Measurements from ENCODE around the gene TRPC1. TPM values are rescaled to one million over a fixed set of nuclear protein-coding genes. Genes with fewer than 3 reads are reported as not detected.
"Not testable (repeated sequence)": the region's sequence is repeated elsewhere in the genome, so short reads cannot be mapped to it uniquely, and the experiment has no call there.

TRPC1 gene
- total RNA-seq, 1 donor from 2014 or later, result 19.2 TPM

DNA sequence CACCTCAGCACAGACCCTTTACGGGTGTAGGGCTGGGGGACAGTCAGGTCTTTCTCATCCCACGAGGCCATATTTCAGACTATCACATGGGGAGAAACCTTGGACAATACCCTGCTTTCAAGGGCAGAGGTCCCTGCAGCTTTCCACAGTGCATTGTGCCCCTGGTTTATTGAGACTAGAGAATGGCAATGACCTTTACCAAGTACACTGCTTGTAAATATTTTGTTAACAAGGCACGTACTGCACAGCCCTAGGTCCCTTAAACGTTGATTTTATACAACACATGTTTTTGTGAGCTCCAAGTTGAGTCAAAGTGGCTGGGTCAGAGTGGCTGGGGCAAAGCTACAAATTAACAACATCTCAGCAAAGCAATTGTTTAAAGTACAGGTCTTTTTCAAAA, 28.8 kb downstream of the TRPC1 start:
- H3K27me3 Mint-ChIP-seq (ENCODE audit: low read depth, unreplicated experiment); H3K36me3 ChIP-seq (ENCODE audit: insufficient read depth, low read length); H3K27ac ChIP-seq (ENCODE audit: low read depth, low read length); H3K9me3 Mint-ChIP-seq (ENCODE audit: unreplicated experiment); H3K4me2 ChIP-seq (ENCODE audit: low read length); H3K27ac Mint-ChIP-seq (ENCODE audit: unreplicated experiment); DNase-seq (ENCODE audit: low read depth); FAIRE-seq; H4K20me1 ChIP-seq (ENCODE audit: insufficient read depth, low read length); H3K4me3 ChIP-seq (ENCODE audit: insufficient read depth, low read depth, low read length); H3K4me3 Mint-ChIP-seq (ENCODE audit: unreplicated experiment); H3K9ac ChIP-seq (ENCODE audit: low read length); H3K4me1 ChIP-seq (ENCODE audit: insufficient read depth, low read length); H2AFZ ChIP-seq (ENCODE audit: low read depth, low read length); H3K79me2 ChIP-seq (ENCODE audit: insufficient read depth, low read length); H3K27me3 ChIP-seq (ENCODE audit: insufficient read depth, low read length); H3K4me1 Mint-ChIP-seq (ENCODE audit: low read depth, unreplicated experiment); H3K9me3 ChIP-seq (ENCODE audit: insufficient read depth, low read depth, low read length): not testable (repeated sequence)
- peaks cover 15% of the 10 kb centered on the region for H3K36me3 Mint-ChIP-seq (ENCODE audit: low read depth, unreplicated experiment)

DNA sequence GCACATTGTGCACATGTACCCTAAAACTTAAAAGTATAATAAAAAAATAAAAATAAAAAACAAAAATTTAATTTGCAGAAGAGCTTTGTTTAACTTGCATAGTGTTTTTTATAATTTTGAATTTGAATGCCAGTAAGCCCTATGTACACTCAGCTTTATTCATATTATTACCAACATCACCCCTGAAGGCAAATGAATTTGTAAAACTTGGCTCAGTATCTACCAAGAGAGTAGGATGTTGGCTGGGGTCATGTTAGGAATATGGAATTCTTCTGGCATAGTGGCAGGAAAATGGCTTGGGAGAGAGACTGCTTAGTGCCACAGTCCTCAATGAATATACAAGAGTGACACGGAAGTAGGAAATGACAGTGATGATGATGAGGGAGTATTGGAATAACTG, 30.7 kb downstream of the TRPC1 start:
- Histone ChIP-seq H3K27me3 (ENCODE audit: insufficient read depth, low read length) (no peaks in the 10 kb centered on the region), H4K20me1 (ENCODE audit: insufficient read depth, low read length) (no peaks in the 10 kb centered on the region), H3K4me3 (ENCODE audit: insufficient read depth, low read depth, low read length) (no peak overlapping the region), H3K36me3 (ENCODE audit: insufficient read depth, low read length) (no peaks in the 10 kb centered on the region), H2AFZ (ENCODE audit: low read depth, low read length) (no peak overlapping the region), H3K79me2 (ENCODE audit: insufficient read depth, low read length) (no peaks in the 10 kb centered on the region), H3K9ac (ENCODE audit: low read length) (no peak overlapping the region), H3K4me2 (ENCODE audit: low read length) (no peak overlapping the region), H3K9me3 (ENCODE audit: insufficient read depth, low read depth, low read length) (no peaks in the 10 kb centered on the region), H3K27ac (ENCODE audit: low read depth, low read length) (no peak overlapping the region), H3K4me1 (ENCODE audit: insufficient read depth, low read length) (no peaks in the 10 kb centered on the region)
- Mint-ChIP-seq H3K27me3 (ENCODE audit: low read depth, unreplicated experiment) (no peaks in the 10 kb centered on the region), H3K4me3 (ENCODE audit: unreplicated experiment) (no peak overlapping the region), H3K9me3 (ENCODE audit: unreplicated experiment) (peaks cover 8% of the 10 kb centered on the region), H3K4me1 (ENCODE audit: low read depth, unreplicated experiment) (no peaks in the 10 kb centered on the region), H3K36me3 (ENCODE audit: low read depth, unreplicated experiment) (peaks cover 14% of the 10 kb centered on the region), H3K27ac (ENCODE audit: unreplicated experiment) (no peak overlapping the region)
- FAIRE-seq (no peak), DNase-seq (ENCODE audit: low read depth) (no peak)
- TF ChIP-seq EZH2 (IDR thresholded peaks at IDR 0.05; ENCODE audit: insufficient read depth, low read length), result no peak
- TF ChIP-seq, protein P1, sequence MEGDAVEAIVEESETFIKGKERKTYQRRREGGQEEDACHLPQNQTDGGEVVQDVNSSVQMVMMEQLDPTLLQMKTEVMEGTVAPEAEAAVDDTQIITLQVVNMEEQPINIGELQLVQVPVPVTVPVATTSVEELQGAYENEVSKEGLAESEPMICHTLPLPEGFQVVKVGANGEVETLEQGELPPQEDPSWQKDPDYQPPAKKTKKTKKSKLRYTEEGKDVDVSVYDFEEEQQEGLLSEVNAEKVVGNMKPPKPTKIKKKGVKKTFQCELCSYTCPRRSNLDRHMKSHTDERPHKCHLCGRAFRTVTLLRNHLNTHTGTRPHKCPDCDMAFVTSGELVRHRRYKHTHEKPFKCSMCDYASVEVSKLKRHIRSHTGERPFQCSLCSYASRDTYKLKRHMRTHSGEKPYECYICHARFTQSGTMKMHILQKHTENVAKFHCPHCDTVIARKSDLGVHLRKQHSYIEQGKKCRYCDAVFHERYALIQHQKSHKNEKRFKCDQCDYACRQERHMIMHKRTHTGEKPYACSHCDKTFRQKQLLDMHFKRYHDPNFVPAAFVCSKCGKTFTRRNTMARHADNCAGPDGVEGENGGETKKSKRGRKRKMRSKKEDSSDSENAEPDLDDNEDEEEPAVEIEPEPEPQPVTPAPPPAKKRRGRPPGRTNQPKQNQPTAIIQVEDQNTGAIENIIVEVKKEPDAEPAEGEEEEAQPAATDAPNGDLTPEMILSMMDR (IDR thresholded peaks at IDR 0.05; ENCODE audit: insufficient read depth, low read depth, low read length), result no peak

DNA sequence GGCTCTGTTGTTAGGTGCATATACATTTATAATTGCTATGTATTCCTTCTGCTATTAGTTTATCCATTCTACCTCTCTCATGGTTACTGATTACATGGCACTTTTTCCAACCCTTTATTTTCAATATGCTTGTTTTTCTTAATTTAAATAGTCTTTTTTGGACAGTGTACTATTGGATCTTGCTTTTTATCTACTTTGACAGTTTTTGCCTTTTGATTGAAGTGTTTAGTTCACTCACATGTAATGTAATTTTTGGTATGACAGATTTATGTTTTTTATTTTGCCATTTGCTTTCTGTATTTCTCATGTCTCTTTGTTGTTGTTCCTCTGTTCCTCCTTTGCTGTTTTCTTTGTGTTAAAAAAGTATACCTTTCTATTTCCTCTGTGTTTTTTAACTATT, 44.5 kb downstream of the TRPC1 start:
- H3K27me3 Mint-ChIP-seq (ENCODE audit: low read depth, unreplicated experiment), result no peaks in the 10 kb centered on the region

More for the DNA sequence above, 44.5 kb downstream of the TRPC1 start:
- Histone ChIP-seq H3K9ac (ENCODE audit: low read length) (no peak overlapping the region), H3K79me2 (ENCODE audit: insufficient read depth, low read length) (no peaks in the 10 kb centered on the region), H4K20me1 (ENCODE audit: insufficient read depth, low read length) (no peaks in the 10 kb centered on the region), H3K27me3 (ENCODE audit: insufficient read depth, low read length) (no peaks in the 10 kb centered on the region), H3K4me3 (ENCODE audit: insufficient read depth, low read depth, low read length) (no peak overlapping the region), H3K4me2 (ENCODE audit: low read length) (no peak overlapping the region), H3K36me3 (ENCODE audit: insufficient read depth, low read length) (peaks cover 2% of the 10 kb centered on the region), H2AFZ (ENCODE audit: low read depth, low read length) (no peak overlapping the region), H3K27ac (ENCODE audit: low read depth, low read length) (no peak overlapping the region), H3K4me1 (ENCODE audit: insufficient read depth, low read length) (no peaks in the 10 kb centered on the region), H3K9me3 (ENCODE audit: insufficient read depth, low read depth, low read length) (no peaks in the 10 kb centered on the region)
- Mint-ChIP-seq H3K4me3 (ENCODE audit: unreplicated experiment) (no peak overlapping the region), H3K9me3 (ENCODE audit: unreplicated experiment) (no peaks in the 10 kb centered on the region), H3K4me1 (ENCODE audit: low read depth, unreplicated experiment) (peaks cover 3% of the 10 kb centered on the region), H3K36me3 (ENCODE audit: low read depth, unreplicated experiment) (peaks cover 8% of the 10 kb centered on the region), H3K27ac (ENCODE audit: unreplicated experiment) (no peak overlapping the region)
- FAIRE-seq (no peak), DNase-seq (ENCODE audit: low read depth) (no peak)
- TF ChIP-seq EZH2 (IDR thresholded peaks at IDR 0.05; ENCODE audit: insufficient read depth, low read length), result no peak
- TF ChIP-seq, protein P1 (IDR thresholded peaks at IDR 0.05; ENCODE audit: insufficient read depth, low read depth, low read length), result no peak

Data from astrocyte (in vitro differentiated cells and primary cell).